Heart left ventricle (tissue), 13 donors: ENCODE results near the gene SHOC1.

Experiments used
- CTCF ChIP-seq, 12 donors: fragments of 200-600 bp; sonication (generic) in 4 of 12; IDR thresholded peaks; one replicate each; pipeline versions ENCODE4 v1.5.0 to v1.8.0; 2018 to 2022; ENCODE audit warnings: antibody characterized with exemption in 12 of 12, mild to moderate bottlenecking in 5 of 12
- POLR2A ChIP-seq, 2 donors: fragments of 450-650 bp; IDR thresholded peaks; one replicate each; pipeline ENCODE4 v1.6.1; 2017; ENCODE audit warnings: antibody characterized with exemption in 2 of 2, mild to moderate bottlenecking in 2 of 2, moderate library complexity in 2 of 2
- donor health status: ischemic (EF 13 %, LVEDD 7.1; RV severe dilation, severe dysfunction).
- donor health status: DM: no; HTN: yes; CAD: no.
- donor health status: DM: no; HTN: no; CAD: no.
- donor health status: ischemic (EF 25% LVEDD 6.9; RV normal size, moderate dysfunction).
- donor health status: ischemic (EF 25% LVEDD 5.7; RV mildly dilated, moderate dysfunction).
- donor health status: ischemic (EF 35%, LVEDD 5.7; RV mildly dilated, moderate dysfunction).
- donor health status: nonischemic (EF 11% LVEDD 7.7; RV severe dilation, severe dysfunction).
- donor health status: DM: yes; HTN: yes; CAD: no.
- donor health status: PGD.
- donor health status: ischemic (EF 29% LVEDD 5.4; RV normal size, mild dysfunction).
- donor health status: nonischemic (EF 23%, LVEDD 6.1; RV moderate dilation, normal function).

GRCh38 chr9:111805262-111805661 is 10.5 kb upstream of the SHOC1 start:
- no peak for TF ChIP-seq POLR2A (IDR thresholded peaks at IDR 0.05)
- no peak for TF ChIP-seq CTCF (IDR thresholded peaks at IDR 0.05)
